ENCODE results near the gene ELFN2.

DNA sequence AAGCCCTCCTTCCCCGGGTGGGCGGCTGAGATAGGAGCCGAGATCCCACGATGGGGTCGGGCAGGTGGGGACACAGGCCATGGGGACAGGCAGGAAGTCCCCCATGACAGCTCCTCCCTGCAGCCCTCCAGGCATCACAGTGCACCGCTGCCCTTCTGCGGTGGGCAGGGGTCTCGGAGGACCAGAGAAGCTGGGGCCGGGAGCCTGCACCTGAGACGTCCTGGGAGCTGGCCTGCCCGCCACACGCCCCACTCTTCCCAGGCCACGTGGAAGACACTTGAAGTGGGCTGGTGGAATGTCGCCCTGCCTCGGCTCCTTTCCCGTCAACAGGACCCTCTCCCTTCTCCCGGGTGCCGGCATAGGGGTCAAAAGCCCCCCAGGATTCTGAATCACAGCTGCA lies 55.4 kb downstream of the ELFN2 start:
- no peak for TF ChIP-seq TAF1 (IDR thresholded peaks at IDR 0.05; ENCODE audit: borderline replicate concordance, low read depth, low read length)
- TF ChIP-seq POLR2A (IDR thresholded peaks at IDR 0.05; ENCODE audit: low read depth, low read length), result no peak
